GM21619 (cell line): Measurements from ENCODE around the gene PEDS1.
A peak's percentile ranks its signal among the peaks of the same experiment; 100 is the strongest.
"Not testable (repeated sequence)": the region's sequence is repeated elsewhere in the genome, so short reads cannot be mapped to it uniquely, and the experiment has no call there.

Source experiments
- ATAC-seq: cut with Tn5 transposase; IDR thresholded peaks from one replicate; pipeline ENCODE4 v1.9.1; 2021; ENCODE audit not compliant: unreplicated experiment

PEDS1 gene

DNA sequence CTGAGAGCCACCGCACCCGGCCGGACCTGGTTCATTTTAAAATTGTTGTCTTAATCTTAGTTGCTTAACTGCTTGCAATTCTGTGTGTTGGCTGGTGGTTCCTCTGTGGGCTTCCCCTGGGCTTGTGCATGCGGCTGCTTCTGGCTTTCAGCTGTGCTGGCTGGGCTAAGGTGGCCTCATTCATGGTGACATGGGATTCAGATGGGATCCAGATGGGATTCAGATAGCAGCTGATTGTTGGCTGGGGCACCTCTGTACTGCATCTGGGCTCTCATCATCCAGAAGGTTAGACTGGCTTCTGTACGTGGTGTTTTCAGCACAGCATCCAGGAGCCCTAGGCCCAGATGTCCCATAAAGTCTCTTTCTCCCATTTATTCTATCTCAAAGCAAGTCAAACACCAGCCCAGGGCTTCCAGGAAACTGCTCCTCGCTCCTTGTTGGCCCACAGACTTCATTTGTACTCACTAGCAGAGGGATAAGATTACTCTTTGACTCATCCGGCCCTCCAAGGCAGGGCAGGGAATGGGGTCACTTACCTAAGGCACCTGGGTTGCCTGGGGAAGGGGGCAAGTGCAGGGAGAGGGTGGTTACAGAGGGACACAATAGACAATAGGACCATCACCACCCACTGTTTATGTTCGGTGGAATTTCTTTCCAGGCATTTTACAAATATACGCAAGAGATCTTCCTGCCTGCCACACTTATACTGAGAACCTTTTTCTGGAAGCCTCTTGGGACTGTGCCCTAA, 10.2 kb upstream of the PEDS1 start:
- ATAC-seq, result no peak

DNA sequence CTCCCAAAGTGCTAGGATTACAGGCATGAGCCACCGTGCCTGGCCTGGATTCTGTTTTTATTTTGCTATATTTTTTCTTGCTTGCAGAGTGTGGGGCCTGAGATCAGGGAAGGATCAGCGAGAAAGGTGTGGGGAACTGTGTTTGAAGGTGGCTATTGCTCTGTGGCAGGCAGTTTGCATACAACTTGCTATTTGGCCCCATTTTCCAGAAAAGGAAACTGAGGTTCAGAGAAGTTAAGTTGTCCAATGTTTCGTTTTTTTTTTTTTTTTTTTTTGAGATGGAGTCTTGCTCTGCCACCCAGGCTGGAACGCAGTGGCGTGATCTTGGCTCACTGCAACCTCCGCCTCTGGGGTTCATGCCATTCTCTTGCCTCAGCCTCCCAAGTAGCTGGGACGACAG, 8.0 kb upstream of the PEDS1 start:
- ATAC-seq, result not testable (repeated sequence)

DNA sequence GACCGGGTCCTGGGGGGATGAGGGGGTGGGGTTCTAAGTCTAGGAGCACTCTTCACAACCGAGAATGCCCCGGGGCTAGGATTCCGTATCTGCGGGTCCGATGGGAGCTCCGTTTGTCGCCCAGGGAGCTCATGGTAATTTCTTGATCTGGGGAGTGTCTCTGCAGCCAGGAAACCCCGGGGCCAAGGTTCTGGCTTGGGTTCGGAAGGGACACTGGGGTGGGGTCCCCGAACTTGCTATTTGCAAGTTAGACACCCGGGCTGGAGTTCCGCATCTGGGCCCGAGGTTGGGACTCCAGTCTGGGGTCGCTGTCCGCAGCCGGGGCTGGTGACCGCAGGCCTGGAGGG, 397 bp downstream of the PEDS1 start:
- peak; percentile 6 for ATAC-seq

DNA sequence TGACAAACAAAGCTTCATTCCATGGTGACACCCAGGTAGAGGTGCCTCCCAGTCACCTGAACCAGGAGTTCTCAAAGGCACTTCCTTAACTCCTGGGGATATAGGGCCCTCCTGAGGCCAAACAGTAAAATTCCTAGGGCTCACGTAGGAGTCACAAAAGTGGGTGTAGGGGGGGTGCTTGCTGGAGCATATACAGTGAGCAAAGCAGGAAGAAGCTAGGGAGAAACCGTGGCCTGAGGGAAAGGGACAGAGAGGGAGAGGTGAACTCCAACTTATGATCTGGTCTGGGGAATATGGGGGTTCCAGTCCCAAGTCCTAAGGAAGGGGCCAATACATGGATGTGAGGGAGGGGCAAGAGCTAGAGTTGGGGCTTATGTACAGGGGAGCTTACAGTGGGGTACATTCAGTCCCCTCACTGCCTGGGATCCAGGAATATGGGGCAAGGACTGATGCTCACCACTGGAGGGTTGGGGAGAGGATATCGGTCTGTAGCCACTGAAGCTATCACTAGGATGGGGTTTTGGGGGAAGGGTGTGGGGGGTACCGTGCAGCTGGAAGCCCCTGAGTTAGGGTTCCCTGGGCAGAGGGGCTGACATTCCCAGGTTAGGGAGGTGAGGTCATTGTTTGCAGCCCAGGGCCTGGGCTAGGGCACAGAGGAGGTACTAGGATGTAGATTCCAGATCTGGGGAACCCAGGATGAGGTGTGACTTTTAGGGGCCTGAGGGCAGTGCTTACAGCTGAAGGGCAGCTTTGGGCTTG, 950 bp downstream of the PEDS1 start:
- ATAC-seq, result no peak

DNA sequence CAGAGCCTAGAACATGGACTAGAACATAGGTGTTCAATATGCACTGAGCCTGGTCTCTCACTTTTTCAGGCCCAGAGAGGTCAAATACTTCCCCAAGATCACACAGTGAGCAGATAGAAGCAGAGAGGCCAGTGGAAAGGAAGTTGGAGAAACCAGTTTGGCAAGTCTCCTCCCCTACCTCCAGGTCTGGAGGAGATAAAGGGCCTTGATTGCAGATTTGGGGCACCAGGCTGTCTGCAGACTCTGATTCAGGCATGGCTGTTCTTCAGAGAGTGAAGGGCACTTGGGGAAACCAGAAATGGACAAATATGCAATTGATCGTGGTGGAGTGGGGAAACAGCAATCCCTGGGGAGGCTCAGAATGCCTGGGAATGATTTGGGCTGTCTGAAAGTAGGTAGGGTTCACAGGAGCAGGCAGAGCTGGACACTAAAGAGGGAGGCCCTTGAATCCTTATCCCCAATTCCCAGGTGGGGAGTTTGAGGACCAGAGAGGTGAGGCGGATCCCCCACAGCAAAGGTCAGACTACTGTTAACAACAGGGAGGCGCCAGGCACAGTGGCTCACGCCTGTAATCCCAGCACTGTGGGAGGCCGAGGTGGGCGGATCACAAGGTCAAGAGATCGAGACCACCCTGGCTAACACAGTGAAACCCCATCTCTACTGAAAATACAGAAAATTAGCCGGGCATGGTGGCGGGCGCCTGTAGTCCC, 2.3 kb downstream of the PEDS1 start:
- ATAC-seq, result no peak

DNA sequence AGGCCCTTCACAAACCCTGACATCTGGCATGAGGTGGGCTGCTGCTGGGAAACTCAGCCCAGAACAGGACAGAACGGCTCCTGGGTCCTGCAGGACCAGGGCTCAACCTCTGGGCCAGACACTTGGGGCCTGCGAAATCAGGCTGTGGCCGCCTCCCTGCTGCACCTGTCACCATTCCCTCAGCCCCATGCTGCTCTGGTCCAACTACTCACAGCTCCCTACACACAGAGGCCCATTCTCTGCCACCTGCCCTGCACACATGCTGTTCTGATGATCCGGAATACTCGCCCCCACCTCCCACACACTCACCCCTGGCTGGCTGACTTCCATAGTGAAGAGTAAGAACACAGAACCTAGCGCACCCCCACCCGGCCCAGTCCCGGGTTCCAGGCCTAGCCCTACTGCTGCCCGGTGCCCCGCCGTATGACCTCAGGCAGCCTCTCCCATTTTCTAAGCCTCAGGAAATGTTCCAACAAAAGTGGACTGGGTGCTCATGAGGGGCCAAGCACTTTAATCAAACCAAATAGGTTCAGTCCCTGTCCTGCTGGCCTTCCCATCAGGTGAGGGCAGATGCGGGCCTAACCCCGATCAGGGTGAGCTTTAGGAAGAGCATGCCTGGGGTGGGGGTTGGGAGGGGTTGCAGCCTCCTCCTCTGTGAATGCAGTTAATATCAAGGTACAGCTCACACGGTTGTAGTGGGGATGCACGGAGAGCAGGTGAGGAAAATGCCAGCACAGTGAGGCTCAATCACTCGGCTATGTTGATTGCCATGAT, 3.9 kb downstream of the PEDS1 start:
- ATAC-seq, result no peak

DNA sequence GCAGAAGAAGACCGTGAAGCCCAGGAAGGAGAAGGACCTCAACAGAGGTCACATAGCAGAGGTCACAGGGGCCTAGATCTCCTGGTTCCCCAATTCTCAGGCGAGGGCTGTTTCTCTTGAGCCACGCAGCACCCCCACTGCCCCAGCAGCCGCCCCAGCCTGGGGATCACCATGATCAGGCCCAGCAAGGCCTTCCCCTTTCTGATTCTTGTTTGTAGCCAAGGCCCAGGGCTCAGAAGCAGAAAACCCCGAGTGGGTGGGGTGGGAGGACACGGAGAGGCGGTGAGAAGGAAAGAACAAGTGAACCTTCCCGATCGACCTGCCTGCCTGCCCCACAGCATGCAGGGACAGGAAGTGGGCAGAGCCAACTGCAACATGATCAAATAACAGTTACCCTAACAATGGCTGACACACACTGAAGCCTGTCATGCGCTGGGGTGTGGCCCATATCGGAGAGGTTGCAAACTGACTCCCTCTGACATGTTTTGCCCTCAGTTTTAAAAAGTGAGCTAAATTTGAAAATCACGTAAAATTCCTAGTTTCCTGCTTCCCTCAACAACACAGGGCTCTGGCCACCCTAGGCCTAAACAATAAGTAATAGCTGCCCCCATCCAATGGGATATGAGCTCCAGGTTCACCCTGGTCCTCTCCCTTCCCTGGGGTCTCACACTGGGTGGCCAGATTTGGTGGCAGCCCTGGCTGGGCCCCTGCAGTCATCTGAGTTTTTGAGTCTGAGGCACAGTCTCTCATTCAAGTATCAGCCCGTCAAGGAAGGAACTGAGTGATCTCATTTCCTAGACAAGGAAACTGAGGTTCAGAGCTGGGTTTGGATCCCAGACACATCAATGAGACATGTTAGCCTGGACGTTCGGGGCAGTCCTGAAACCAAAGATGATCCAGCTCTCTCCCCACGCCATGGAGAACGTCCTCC, 6.5 kb downstream of the PEDS1 start:
- no peak for ATAC-seq

DNA sequence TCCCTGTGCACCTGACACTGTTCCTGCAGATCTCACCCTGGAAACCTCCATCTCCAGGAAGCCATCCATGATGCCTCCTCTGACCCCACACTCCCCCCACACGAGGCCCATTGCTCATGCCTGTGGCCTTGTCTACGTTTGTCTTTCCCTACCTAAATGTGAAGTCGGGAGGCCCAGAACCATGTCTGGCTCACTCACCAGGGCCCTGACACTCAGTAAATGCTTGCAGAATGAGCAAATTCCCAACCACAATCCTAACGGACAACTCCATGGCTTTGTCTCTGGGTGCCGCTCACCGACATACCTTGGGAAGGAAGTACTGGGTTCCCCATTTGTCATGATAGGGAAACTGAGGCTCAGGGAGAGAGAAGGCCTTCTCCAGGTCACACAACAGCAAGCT, 7.3 kb downstream of the PEDS1 start:
- no peak for ATAC-seq

DNA sequence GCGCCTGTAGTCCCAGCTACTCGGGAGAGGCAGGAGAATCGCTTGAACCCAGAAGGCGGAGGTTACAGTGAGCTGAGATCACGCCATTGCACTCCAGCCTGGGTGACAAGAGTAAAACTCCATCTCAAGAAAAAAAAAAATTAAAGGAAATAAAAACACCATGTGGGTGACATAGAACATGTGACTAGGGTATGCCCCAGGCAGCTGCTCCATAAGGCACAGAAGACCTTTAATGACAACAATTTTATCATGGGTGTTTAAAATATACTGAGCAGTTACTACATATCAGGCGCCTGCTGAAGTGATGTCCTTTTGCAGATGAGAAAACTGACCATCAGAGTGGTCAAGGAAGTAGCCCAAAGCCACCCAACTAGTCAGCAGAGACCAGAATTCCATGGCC, 8.0 kb downstream of the PEDS1 start:
- no peak for ATAC-seq

DNA sequence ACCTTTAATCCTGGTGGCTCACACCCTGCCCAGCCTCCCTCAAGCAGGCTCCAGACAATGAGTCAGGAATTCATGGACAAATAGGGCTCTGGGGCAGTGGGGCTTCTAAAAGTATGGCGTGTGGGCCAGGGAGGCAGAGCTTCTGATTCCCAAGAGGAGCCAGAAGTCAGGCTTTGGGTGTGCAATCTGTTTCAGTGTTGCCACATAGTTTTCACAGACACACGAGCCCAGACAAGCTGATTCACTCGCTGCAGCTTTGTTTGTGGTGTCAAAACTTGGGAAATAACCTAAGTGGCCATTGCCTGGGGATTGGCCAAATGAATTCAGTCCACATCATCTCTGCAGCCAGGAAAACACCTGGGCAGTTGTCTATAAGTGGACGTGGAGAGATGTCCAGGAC, 9.2 kb downstream of the PEDS1 start:
- no peak for ATAC-seq

DNA sequence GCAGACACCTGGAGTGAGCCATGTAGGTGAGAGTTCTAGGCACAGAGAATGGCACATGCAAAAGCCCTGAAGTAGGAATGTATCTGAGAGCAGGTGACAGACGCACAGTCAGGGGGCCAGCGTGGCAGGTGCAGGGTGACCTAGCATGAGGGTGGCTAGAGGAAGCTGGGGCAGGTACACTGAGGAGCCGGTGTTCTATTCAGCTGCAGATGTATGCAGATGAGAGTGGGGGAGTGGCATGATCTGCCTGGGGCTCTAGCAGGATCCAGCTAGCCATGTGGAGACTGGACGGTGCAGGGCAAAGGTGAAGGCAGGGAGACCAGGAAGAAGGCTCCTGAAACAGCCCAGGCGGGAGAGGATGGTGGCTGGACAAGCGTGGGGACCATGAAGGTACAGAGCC, 10.7 kb downstream of the PEDS1 start:
- no peak for ATAC-seq

DNA sequence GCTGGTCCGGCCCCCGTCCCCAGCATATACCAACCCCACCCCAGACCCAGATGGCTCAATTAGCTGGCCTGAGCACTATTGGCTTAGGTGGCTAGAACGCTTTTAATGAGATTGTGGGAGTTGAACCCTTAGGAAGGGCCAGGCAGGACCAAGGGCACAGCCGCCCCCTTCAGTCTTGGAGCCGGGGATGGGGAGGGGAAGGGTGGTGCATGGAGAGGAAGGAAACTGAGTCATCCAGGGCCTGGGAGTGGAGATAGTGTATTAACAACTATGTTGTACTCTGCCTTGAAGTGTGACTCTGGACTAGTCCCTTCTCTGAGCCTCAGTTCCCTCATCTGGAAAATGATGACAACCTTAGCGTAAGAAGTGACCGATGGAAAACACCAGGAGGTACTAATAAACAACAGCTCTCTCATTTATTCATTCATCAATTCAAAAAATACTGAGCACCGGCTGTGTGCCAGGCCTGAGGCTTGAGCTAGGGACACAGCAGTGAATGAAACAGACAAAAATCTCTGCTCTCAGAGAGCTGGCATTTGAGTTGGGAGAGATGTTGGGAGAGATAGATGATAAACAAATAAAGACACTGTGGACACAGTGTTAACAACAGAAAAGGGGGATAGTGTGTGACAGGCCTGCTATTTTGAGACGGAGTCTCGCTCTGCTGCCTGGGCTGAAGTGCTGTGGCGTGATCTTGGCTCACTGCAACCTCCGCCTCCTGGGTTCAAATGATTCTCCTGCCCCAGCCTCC, 11.5 kb downstream of the PEDS1 start:
- no peak for ATAC-seq

DNA sequence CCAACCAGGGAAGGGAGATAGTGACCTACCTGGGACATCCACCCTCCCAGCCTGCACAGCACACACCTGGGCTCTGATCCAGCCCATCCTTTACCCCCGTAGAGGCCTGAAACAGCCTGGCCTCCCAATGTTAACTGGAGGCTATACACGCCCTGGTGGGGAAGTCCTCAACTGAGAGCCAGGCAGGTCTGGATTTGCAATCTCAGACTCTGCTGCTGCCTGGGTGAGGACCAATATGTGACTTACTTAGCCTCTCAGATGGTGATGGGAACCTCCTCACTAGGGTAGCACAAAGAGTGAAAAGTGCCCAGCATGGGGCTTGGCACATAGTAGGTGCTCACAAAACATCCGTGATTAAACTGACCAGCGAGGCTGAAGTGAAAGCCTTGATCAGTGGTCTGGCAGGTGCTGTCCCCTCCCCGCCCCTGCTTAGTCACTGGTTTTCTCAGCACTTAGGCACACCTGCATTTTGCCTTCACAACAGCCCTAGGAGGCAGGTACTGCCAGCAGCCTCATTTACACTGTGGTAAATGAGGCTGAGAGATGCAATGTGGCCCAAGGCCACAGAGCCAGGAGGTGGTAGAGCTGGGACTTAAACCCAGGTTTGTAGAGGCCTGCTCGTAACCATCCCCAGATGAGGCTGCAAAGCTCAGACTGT, 12.4 kb downstream of the PEDS1 start:
- no peak for ATAC-seq

DNA sequence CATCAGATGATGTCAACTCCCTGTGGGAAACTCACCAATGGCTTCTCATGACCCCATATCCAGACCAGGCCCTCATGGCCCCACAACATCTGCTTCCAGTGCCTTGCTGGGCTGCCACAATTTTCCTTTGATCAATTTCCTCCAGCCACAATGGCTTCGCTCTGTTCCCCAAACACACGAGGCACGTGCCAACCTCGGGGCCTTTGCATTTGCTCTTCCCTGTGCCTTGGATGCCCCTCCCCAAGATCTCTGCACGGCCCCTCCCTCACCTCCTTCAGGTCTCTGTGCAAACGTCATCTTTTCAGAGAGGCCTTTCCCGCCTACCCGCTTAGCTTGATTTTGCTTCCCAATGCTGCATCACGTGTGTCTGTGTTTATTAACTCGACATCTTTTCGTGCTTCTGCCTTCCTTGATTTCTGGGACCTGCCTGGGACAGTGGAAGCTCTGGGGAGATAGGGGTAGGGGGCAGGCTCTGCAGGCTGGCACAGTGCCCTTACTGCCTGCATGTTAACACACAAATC, 13.1 kb downstream of the PEDS1 start:
- ATAC-seq, result no peak

DNA sequence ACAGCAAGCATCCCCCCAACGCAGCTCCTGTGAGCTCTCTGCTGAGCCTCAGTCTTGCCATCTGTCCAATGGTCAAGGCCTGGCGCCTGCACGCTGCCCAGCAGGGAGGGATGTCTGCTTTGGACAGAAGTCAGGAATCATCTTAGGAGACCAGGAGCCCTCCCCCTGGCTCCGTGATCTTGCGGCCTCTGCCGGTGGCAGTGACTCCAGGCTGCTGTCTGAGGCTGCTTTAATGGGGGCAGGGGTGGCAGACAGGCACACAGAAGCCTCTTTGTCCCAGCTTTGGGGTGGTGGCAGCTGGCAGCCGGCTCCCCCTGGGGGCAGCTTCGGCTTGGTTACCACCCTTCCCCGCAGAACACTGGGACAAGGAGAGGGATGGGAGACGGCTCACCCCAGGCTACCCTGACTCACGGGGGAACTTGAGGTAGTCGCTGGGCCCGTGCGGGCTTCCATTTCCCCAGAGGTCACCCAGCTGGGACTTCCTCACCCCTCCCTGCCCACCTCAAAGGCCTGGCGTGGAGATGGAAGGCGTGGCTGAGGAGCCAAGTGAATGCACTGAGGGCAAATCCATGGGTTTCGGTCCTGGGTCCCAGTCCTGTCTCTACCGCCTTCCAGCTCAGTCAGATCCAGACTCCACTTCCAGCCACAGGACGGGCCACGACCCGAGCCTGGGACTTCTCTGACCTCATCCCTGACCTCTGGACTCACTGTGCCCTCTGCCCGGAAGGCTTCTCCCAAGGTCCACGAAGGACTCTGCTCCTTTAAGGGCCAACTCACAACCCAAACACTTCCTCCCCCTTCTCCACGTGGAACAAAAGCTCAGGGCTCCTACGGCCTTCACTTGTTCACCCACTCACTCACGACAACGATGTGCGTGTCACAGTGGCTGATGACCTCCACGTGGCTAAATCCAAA, 14.8 kb downstream of the PEDS1 start:
- no peak for ATAC-seq

DNA sequence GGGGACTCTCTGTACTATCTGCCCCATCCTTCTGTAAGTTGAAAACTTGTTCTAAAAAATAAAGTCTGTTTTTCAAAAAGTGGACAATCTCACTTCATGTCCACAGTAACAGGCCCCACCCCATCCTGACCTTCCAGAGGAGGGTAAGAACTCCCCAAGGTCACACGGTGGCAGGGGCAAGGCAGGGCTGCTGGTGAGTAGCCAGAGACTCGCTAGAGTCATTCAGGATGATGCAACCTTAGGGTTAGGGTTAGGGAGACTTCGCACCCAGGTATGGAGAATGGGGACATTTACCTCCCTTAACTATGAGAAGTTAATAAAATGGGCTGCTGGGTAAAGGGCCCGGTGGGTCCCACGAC, 15.4 kb downstream of the PEDS1 start:
- no peak for ATAC-seq

DNA sequence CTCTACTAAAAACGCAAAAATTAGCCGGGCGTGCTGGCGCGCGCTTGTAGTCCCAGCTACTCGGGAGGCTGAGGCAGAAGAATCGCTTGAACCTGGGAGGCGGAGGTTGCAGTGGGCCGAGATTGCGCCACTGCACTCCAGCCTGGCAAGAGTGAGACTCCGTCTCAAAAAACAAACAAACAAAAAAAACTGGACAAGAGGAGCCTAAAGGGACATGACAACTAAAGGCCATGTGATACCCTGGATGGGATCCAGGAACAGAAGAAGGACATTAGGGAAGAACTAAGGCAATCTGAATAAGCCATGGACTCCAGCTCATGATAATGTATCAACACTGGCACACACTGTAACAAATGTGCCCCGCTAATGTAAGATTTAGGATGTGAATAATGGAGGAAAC, 15.8 kb downstream of the PEDS1 start:
- ATAC-seq, result not testable (repeated sequence)
